Measurements from ENCODE around the gene INPP5D. TPM values are rescaled to one million over a fixed set of nuclear protein-coding genes. Genes with fewer than 3 reads are reported as not detected.

The INPP5D gene
- total and polyA plus RNA-seq, 2 of the 8 experiments (the other 6 are each of a cell fraction or from before 2014, with no cell fraction given) = 4.5 to 7.1 TPM

GRCh38 chr2:233032551-233033320 is 27.4 kb upstream of the INPP5D start, which contains the start of gene NEU2 (continued):
- TF ChIP-seq, protein P1, sequence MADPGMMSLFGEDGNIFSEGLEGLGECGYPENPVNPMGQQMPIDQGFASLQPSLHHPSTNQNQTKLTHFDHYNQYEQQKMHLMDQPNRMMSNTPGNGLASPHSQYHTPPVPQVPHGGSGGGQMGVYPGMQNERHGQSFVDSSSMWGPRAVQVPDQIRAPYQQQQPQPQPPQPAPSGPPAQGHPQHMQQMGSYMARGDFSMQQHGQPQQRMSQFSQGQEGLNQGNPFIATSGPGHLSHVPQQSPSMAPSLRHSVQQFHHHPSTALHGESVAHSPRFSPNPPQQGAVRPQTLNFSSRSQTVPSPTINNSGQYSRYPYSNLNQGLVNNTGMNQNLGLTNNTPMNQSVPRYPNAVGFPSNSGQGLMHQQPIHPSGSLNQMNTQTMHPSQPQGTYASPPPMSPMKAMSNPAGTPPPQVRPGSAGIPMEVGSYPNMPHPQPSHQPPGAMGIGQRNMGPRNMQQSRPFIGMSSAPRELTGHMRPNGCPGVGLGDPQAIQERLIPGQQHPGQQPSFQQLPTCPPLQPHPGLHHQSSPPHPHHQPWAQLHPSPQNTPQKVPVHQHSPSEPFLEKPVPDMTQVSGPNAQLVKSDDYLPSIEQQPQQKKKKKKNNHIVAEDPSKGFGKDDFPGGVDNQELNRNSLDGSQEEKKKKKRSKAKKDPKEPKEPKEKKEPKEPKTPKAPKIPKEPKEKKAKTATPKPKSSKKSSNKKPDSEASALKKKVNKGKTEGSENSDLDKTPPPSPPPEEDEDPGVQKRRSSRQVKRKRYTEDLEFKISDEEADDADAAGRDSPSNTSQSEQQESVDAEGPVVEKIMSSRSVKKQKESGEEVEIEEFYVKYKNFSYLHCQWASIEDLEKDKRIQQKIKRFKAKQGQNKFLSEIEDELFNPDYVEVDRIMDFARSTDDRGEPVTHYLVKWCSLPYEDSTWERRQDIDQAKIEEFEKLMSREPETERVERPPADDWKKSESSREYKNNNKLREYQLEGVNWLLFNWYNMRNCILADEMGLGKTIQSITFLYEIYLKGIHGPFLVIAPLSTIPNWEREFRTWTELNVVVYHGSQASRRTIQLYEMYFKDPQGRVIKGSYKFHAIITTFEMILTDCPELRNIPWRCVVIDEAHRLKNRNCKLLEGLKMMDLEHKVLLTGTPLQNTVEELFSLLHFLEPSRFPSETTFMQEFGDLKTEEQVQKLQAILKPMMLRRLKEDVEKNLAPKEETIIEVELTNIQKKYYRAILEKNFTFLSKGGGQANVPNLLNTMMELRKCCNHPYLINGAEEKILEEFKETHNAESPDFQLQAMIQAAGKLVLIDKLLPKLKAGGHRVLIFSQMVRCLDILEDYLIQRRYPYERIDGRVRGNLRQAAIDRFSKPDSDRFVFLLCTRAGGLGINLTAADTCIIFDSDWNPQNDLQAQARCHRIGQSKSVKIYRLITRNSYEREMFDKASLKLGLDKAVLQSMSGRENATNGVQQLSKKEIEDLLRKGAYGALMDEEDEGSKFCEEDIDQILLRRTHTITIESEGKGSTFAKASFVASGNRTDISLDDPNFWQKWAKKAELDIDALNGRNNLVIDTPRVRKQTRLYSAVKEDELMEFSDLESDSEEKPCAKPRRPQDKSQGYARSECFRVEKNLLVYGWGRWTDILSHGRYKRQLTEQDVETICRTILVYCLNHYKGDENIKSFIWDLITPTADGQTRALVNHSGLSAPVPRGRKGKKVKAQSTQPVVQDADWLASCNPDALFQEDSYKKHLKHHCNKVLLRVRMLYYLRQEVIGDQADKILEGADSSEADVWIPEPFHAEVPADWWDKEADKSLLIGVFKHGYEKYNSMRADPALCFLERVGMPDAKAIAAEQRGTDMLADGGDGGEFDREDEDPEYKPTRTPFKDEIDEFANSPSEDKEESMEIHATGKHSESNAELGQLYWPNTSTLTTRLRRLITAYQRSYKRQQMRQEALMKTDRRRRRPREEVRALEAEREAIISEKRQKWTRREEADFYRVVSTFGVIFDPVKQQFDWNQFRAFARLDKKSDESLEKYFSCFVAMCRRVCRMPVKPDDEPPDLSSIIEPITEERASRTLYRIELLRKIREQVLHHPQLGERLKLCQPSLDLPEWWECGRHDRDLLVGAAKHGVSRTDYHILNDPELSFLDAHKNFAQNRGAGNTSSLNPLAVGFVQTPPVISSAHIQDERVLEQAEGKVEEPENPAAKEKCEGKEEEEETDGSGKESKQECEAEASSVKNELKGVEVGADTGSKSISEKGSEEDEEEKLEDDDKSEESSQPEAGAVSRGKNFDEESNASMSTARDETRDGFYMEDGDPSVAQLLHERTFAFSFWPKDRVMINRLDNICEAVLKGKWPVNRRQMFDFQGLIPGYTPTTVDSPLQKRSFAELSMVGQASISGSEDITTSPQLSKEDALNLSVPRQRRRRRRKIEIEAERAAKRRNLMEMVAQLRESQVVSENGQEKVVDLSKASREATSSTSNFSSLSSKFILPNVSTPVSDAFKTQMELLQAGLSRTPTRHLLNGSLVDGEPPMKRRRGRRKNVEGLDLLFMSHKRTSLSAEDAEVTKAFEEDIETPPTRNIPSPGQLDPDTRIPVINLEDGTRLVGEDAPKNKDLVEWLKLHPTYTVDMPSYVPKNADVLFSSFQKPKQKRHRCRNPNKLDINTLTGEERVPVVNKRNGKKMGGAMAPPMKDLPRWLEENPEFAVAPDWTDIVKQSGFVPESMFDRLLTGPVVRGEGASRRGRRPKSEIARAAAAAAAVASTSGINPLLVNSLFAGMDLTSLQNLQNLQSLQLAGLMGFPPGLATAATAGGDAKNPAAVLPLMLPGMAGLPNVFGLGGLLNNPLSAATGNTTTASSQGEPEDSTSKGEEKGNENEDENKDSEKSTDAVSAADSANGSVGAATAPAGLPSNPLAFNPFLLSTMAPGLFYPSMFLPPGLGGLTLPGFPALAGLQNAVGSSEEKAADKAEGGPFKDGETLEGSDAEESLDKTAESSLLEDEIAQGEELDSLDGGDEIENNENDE (IDR thresholded peaks at IDR 0.05; ENCODE audit: insufficient replicate concordance, low read length) = no peak
- no peak for TF ChIP-seq KDM4A (IDR thresholded peaks at IDR 0.05; ENCODE audit: low read depth, low read length, severe bottlenecking)
- TF ChIP-seq CTBP2 (IDR thresholded peaks at IDR 0.05; ENCODE audit: borderline replicate concordance, insufficient read depth, insufficient read length, low read length) = no peak
- no peak for TF ChIP-seq CHD2 (IDR thresholded peaks at IDR 0.05; ENCODE audit: low read length)
- TF ChIP-seq TBP (IDR thresholded peaks at IDR 0.05; ENCODE audit: low read depth, low read length) = no peak
- TF ChIP-seq SUZ12 (IDR thresholded peaks at IDR 0.05; ENCODE audit: low read length) = no peak
- TF ChIP-seq SP1 (IDR thresholded peaks at IDR 0.05; ENCODE audit: low read depth, low read length) = no peak
- TF ChIP-seq TCF12 (IDR thresholded peaks at IDR 0.05; ENCODE audit: low read depth, low read length) = no peak
- TF ChIP-seq ASH2L (IDR thresholded peaks at IDR 0.05; ENCODE audit: low read length) = no peak
- no peak for TF ChIP-seq CBX8 (IDR thresholded peaks at IDR 0.05; ENCODE audit: borderline replicate concordance, low read depth, low read length)

Data from H1 (cell line).